Activated CD4-positive, alpha-beta T cell treated with anti-CD3 and anti-CD28 coated beads for 4 hours (primary cell): ENCODE results near the gene GAS7.

Experiments used
- DNase-seq, 2 donors: peaks; one replicate each; pipeline ENCODE4 v3.0.0-alpha.2; 2020

GAS7 gene

GRCh38 chr17:9868552-9868951 is 329.9 kb downstream of the GAS7 start:
- DNase-seq = no peak

GRCh38 chr17:9865586-9865985 is 332.8 kb downstream of the GAS7 start:
- DNase-seq = no peak

- DNase-seq = no peak
Observed at GRCh38 chr17:9862949-9863348, 335.5 kb downstream of the GAS7 start.

GRCh38 chr17:9862220-9862619 is 336.2 kb downstream of the GAS7 start:
- DNase-seq = no peak

GRCh38 chr17:9860851-9861250 is 337.6 kb downstream of the GAS7 start:
- no peak for DNase-seq
